CD4-positive, alpha-beta T cell treated with Interleukin-12 subunit alpha and Interleukin-12 subunit beta, for 1 hour (primary cell): ENCODE data around the gene ANKRD28.
"Not testable (repeated sequence)": the region's sequence is repeated elsewhere in the genome, so short reads cannot be mapped to it uniquely, and the experiment has no call there.

Experiments
- DNase-seq: peaks from one replicate; pipeline ENCODE4 v3.0.0-alpha.2; 2020

The ANKRD28 gene

DNA sequence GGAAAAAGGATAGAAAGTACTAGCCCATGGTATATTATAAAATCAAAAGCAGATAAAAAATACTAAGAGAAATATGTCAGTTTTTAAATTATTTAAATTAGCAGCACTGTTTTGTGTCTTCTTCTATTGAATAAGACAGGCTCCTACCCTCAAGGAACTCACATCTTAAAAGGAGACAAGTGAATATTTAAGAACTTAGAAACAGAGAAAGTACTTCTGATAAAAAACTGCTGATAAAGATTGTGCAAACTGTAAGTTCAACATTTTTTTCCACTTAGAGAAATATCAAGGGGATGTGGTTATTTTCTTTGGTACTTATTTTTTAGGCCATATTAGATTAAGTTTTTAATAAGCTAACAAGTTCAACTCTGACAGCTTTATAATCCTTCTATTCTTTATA lies 3.0 kb upstream of the ANKRD28 start:
- DNase-seq, result no peak

DNA sequence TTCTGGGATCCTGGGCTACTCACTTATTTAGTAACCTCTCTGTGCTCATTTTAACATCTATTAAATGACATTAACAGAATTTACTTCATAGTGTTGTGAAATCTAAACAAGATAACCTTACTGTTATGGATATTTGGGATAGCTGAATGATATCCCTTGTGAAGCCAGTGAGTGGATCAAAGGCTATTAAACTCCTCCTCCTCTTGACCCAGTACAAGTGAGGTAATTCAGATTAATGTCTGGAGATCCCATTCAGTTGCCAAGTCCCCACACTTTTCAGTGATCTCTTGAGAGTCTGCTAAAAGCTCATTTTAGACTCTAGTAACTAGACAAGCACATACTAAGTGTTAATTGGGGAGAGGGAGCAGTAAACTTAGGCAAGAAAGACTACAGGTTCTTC lies 2.5 kb upstream of the ANKRD28 start:
- no peak for DNase-seq

GRCh38 chr3:15798533-15799245 lies 910 bp upstream of the ANKRD28 start:
- DNase-seq, result no peak

DNA sequence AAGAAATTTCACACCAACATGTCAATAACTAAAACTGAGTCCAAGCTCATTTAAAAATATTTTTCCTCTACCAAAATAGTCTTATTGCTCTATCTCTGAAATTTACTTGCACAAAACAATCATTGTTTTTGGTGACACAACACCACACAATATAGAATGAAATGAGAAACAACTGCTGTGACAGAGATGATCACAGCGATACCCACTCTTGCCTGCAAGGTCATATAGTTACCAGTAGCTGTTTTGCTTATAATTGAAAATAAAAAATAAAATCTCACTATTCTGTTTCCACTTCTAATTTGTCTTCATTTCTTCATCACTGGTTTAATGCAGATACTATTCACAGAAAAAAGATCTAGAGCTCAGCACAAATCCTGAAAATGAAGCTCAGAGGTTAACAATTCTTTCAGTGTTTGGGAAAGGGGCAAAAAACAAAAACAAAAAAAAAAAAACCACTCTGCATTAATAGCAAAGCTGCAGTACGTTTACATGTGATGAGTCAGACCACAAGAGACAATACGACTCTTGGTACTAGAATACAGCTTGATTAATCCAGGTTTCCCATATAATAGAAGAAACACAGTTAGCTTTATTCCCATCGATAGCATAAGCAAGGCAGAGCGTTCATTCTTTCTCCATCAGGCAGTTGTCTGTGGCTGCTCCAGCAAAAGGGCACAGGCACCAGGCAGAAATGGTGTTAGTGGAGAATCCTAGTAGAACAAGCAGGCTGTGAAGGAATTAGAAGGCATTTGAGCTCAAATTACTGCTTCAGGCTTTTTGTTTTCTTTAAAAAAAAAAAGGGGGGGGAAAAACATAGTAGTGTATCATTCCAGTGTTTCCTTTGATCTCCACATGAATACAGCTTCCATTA lies 773 bp downstream of the ANKRD28 start:
- DNase-seq, result peak; percentile 42

DNA sequence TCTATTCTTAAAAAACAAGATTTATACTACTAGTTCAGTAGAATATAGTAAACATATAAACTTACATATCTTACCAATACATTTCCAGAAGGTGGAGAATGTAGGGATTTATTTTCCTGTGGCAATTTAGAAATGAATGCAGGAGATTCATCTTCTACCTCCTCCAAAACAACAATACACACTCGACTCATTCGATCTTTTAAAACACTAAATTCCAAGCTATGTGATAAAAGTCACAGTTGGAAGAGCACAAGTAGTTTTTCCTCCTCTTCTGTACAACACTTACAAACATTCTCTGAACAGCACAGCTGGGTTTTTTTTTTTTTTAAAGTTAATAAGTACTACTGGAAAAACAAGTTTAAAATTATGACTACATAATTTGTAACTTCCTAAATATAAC lies 1.4 kb downstream of the ANKRD28 start:
- no peak for DNase-seq

DNA sequence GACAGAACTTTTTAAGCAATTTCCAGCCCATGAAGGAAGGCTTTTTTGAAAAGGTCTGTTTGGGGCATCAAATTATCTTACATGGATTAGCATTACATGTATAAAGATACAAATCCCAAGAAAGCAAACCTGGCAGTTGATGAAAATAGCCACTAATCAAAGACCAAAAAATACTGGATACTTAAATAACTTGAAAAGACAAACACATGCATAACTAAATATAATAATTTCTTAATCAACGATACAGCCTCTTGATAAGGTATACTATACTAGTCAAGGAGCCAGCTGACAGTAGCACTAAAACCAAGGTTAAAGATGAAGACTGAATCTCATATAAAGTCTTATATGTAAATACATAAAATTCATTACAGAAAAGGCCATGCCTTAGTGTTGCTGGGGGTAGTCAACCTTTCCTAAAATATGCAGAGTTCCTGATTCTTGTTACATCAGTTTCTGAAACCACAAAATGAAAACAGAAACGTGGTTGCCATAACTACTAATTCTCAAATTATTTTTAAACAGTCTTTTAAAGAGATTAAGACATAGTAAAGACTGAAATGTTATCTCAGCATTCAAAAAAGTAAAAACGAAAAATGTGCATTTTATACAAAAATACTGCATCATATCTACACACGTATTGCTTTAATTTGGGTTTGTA lies 2.0 kb downstream of the ANKRD28 start:
- DNase-seq, result peak; percentile 71

- DNase-seq, result no peak
These were observed 2.7 kb downstream of the ANKRD28 start for GRCh38 chr3:15794842-15795650.

GRCh38 chr3:15794303-15794771 lies 3.4 kb downstream of the ANKRD28 start:
- DNase-seq, result peak; percentile 74

- no peak for DNase-seq
These were observed 6.3 kb downstream of the ANKRD28 start for GRCh38 chr3:15791525-15791924.

GRCh38 chr3:15787941-15788340 lies 9.8 kb downstream of the ANKRD28 start:
- no peak for DNase-seq

DNA sequence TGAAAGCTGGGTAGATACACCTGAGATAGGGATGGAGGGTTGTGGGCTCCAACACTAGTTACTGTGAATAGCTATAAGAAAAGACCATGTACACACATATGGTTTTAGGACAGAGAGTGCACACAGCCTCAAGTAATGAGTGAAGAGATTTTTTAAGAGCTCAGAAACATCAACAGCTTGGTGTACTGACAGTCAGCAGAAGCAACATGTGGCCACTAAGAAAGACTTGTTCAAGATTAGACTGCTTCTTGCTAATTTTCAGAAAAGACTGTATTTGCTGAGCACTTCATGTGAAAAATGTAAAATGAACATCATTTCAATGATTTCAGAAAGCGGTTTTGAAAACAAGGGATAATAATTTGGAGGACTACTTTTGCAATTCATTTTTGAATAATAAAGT lies 10.3 kb downstream of the ANKRD28 start:
- DNase-seq, result no peak

DNA sequence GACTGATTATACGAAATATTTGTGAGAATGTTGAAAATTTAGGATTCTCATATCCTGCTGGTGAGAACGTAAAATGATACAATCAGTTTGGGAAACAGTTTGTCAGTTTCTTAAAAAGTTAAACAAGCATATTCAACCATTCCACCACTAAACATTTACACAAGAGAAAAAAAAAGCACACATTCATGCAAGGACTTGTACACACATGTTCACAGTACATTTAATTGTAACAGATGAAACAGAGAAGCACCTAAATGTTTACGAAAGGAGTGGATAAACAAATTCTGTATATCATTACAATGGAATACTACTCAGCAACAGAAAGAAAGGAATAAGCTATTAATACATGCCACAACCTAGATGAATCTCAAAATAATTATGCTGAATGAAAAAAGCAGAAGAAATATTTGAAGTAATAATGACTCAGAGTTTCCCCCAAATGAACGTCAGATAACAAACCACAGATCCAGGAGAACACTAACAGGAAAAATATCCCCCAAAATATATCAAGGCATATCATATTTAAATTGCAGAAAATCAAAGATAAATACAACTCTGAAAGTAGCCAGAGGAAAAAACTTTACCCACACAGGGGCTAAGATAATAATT lies 14.3 kb downstream of the ANKRD28 start:
- DNase-seq, result no peak

- DNase-seq, result no peak
These were observed 15.3 kb downstream of the ANKRD28 start for GRCh38 chr3:15782429-15782828.

DNA sequence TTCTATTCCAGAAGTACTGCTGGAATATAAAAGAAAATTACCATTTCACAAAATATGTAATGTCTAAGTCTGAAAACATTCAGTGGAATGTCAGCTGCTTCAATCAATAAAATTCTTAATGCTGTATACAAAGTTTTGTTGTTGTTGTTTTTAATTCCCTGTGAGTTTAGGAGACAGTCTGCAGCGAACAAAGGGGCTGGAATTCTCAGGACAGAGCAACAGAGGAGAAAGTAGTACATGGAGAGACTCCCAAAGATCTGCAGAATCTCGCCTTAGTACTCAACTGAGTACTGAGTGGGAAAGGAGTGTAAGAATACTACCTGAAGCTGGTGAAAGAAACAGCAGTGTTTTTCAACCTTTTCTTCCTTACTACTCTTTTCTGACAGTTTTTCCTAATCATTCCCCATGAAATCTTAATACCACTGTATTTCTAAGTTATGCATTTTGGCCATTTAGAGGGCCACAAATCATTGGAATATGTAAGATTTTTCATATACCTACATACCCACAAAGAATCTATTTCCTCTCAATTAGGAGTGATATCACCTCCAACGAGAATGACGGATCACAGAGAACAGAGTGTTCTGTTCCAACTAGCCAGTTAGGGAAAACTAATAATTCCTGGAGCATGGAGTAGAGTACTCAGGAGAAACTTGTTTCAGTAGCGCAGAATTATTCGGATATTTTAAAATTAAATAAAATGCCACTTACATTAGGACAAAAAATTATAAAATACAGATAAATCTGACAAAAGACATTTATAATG lies 16.0 kb downstream of the ANKRD28 start:
- no peak for DNase-seq

DNA sequence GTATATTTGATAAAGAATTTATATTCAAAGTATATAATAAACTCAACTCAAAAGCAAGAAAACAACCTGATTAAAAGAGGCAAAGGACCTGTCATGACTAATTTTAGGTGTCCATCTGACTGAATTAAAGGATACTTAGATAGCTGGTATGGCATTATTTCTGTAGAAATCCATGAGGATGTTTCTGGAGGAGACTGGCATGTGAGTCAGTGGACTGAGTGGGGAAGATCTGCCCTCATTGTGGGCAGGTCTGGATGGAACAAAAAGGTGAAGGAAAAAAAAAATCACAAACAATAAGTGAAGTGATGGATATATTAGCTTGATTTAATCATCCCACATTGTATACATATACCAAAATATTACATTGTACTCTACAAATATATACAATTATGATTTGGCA lies 16.6 kb downstream of the ANKRD28 start:
- no peak for DNase-seq

GRCh38 chr3:15779111-15779510 lies 18.7 kb downstream of the ANKRD28 start:
- no peak for DNase-seq

GRCh38 chr3:15778332-15778858 lies 19.4 kb downstream of the ANKRD28 start:
- no peak for DNase-seq

DNA sequence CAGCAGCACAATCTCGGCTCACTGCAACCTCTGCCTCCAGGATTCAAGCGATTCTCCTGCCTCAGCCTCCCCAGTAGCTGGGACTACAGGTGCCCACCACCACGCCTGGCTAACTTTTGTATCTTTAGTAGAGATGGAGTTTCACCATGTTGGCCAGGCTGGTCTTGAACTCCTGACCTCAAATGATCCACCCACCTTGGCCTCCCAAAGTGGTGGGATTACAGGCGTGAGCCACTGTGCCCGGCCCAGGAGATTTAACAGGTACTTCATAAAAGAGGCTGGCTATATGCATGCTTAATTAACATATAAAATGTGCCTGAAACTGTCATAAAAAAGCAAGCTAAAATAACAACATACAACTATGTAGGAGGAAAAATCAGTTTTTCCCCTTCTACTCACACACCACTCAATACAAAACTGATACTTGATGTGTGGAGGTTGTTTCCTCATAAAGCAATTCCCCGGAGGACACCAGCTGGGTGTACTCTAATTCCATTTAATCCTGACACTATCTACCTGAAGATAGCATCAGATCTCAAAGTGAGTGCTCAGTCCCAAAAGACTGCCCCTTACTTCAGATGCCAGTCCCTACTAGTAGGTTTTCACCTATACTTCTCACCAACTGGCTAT lies 22.7 kb downstream of the ANKRD28 start:
- not testable (repeated sequence) for DNase-seq

DNA sequence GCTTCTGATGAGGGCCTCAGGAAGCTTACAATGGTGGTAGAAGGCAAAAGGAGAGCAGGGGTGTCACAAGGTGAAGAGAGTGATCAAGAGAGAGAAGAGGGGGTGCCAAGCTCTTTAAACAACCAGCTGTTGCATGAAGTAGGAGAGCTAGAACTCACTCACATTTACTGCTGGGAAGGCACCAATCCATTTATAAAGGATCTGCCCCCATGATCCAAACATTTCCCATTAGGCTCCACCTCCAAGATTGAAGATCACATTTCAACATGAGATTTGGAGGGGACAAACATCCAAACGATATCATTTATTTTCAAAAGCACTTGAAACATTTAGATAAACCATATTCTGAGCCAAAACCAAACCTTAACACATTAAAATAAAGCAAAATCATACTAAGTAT lies 26.3 kb downstream of the ANKRD28 start:
- DNase-seq, result no peak

DNA sequence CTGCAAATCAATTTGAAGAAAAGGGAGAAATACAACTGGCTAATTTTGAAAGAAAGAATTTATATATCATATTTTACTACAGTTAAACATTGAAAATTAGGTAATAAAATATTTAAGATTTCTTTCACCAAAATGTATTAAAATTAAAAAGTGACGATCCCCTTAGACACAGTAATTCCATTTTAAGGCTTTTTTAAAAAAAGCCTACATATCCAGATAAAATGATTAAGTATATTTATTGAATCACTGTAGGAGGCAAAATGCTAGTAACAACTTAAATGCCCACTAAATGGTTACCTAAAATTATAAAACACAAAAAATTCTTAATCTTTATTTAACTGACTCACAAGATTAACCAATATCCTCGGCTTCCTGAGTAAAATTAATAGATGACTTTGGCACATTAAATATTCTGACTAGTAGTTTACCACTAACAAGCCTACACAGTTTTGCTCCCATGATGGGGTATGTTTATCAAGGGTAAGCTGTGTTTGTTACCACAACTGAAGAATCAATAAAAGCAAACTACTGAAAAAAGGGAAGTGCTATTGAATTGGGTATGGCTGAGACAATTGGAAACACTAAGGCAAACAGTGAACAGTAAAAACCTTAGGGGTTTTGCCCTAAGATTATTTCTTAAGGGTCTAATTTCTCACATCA lies 28.4 kb downstream of the ANKRD28 start:
- DNase-seq, result no peak
